GM12878 (cell line): ENCODE data around the gene BBC3. TPM values are rescaled to one million over a fixed set of nuclear protein-coding genes. Genes with fewer than 3 reads are reported as not detected.

ENCODE experiments used
- BHLHE40 ChIP-seq, 2 experiments: fragments of 450-650 bp in 1 of 2; IDR thresholded peaks; 2 replicates each; pipeline ENCODE4 v1.6.1; 2011 to 2017; ENCODE audit warnings: low read depth in 2 of 2, borderline replicate concordance in 1 of 2, improper control_type of control experiment in 1 of 2, low read length in 1 of 2, mild to moderate bottlenecking in 1 of 2
- CBFB ChIP-seq: IDR thresholded peaks from 2 replicates; pipeline ENCODE4 v1.6.1; 2016; ENCODE audit warnings: antibody characterized with exemption, low read depth
- CHD2 ChIP-seq: IDR thresholded peaks from 2 replicates; pipeline ENCODE4 v1.6.1; 2011; ENCODE audit warnings: low read depth, low read length, improper control_type of control experiment, borderline replicate concordance
- E2F4 ChIP-seq: IDR thresholded peaks from 2 replicates; pipeline ENCODE4 v1.6.1; 2012; ENCODE audit warnings: low read depth, low read length, improper control_type of control experiment
- ETV6 ChIP-seq, 2 experiments: fragments of 450-650 bp in 1 of 2; IDR thresholded peaks in 1 of 2; conservative IDR thresholded peaks in 1 of 2; 2 replicates each; pipeline ENCODE4 v1.6.1; 2014; ENCODE audit warnings: antibody characterized with exemption in 1 of 2, borderline replicate concordance in 1 of 2, low read depth in 1 of 2, mild to moderate bottlenecking in 1 of 2, moderate library complexity in 1 of 2
- FOXK2 ChIP-seq: fragments of 450-650 bp; IDR thresholded peaks from 2 replicates; pipeline ENCODE4 v1.6.1; 2017; ENCODE audit warnings: mild to moderate bottlenecking, moderate library complexity
- GATAD2B ChIP-seq: fragments of 450-650 bp; conservative IDR thresholded peaks from 2 replicates; pipeline ENCODE4 v1.6.1; 2017; ENCODE audit warnings: low read depth, mild to moderate bottlenecking, moderate library complexity
- HDGF ChIP-seq: fragments of 450-650 bp; IDR thresholded peaks from 2 replicates; pipeline ENCODE4 v1.6.1; 2016; ENCODE audit warnings: antibody characterized with exemption
- IRF3 ChIP-seq: fragments of 450-650 bp; IDR thresholded peaks from 2 replicates; pipeline ENCODE4 v1.6.1; 2014; ENCODE audit warnings: mild to moderate bottlenecking
- KLF5 ChIP-seq: fragments of 450-650 bp; IDR thresholded peaks from 2 replicates; pipeline ENCODE4 v1.6.1; 2014; ENCODE audit warnings: mild to moderate bottlenecking; ENCODE audit not compliant: partially characterized antibody
- NBN ChIP-seq: fragments of 450-650 bp; IDR thresholded peaks from 2 replicates; pipeline ENCODE4 v1.6.1; 2016
- NR2C2 ChIP-seq: IDR thresholded peaks from 2 replicates; pipeline ENCODE4 v1.6.1; 2011; ENCODE audit warnings: borderline replicate concordance, low read depth; ENCODE audit not compliant: control insufficient read depth, insufficient read length
- RB1 ChIP-seq: fragments of 450-650 bp; formaldehyde crosslinking; IDR thresholded peaks from 2 replicates; pipeline ENCODE4 v1.6.1; 2017; ENCODE audit warnings: mild to moderate bottlenecking, borderline replicate concordance
- REST ChIP-seq: IDR thresholded peaks from 2 replicates; pipeline ENCODE4 v1.6.1; 2012; ENCODE audit warnings: mild to moderate bottlenecking, low read depth, low read length
- SP1 ChIP-seq: IDR thresholded peaks from one replicate; pipeline ENCODE4 v1.6.1; 2011; ENCODE audit warnings: low read depth, low read length
- STAT3 ChIP-seq: IDR thresholded peaks from 2 replicates; pipeline ENCODE4 v1.6.1; 2011; ENCODE audit warnings: low read depth, low read length, improper control_type of control experiment
- SUPT20H ChIP-seq: IDR thresholded peaks from 2 replicates; pipeline ENCODE4 v1.6.1; 2011; ENCODE audit warnings: low read depth, mild to moderate bottlenecking, low read length, moderate library complexity, borderline replicate concordance; ENCODE audit not compliant: control insufficient read depth
- USF2 ChIP-seq: IDR thresholded peaks from 2 replicates; pipeline ENCODE4 v1.6.1; 2011; ENCODE audit warnings: low read depth, low read length, improper control_type of control experiment, borderline replicate concordance
- YY1 ChIP-seq: IDR thresholded peaks from 2 replicates; pipeline ENCODE4 v1.6.1; 2011; ENCODE audit warnings: low read depth, mild to moderate bottlenecking, low read length
- polyA plus RNA-seq, 11 experiments: library from polyadenylated mRNA; depleted of rRNA in 4 of 11; unstranded in 6 of 11; stranded (reverse) in 5 of 11; fragments of >200 nt; fragmentation: Nextera tagmentation in 4 of 11; fragmentation: Illumina TruSeq in 1 of 11; extraction: Ambion mirVana in 4 of 11; extraction: Trizol in 1 of 11; gene quantifications; 1 replicate in 1 of 11; 2 replicates in 10 of 11; pipeline versions ENCODE4 v1.2.1 to v1.2.3, GENCODE V29; 2011 to 2016; ENCODE audit warnings: inconsistent platforms in 2 of 11, missing spikeins in 2 of 11, low read depth in 1 of 11
- total RNA-seq, 4 experiments: library from RNA; depleted of rRNA in 3 of 4; stranded (reverse); fragments of >200 nt in 3 of 4; fragmentation: Illumina TruSeq in 1 of 4; extraction: Trizol in 1 of 4; gene quantifications; 2 replicates each; pipeline versions ENCODE4 v1.2.1 to v1.2.3, GENCODE V29; 2013 to 2021
- TF ChIP-seq, protein P1 (sequence below): fragments of 450-650 bp; IDR thresholded peaks from 2 replicates; pipeline ENCODE4 v1.6.1; 2017; ENCODE audit warnings: borderline replicate concordance

Gene BBC3
- total and polyA plus RNA-seq, 10 of the 15 experiments (the other 5 are each of a cell fraction or from before 2014, with no cell fraction given): 0.10 to 17.9 (median 7.5) TPM

GRCh38 chr19:47256693-47257410 lies 25.9 kb upstream of the BBC3 start (continued):
- TF ChIP-seq REST (no peak), ETV6 (conservative IDR thresholded peaks at IDR 0.05 in 1 of 2, IDR thresholded peaks at IDR 0.05 in 1 of 2; ENCODE audit: borderline replicate concordance in 1 of 2, low read depth in 1 of 2) (no peak), YY1 (0 out of 2 replicates have a peak, but pooled peaks have one; percentile 4), E2F4 (0 out of 2 replicates have a peak, but pooled peaks have one; percentile 23), FOXK2 (no peak; the same call in 1 of the 2 replicates), GATAD2B (no peak), SUPT20H (no peak), SP1 (peak; percentile 79), CBFB (no peak), RB1 (no peak), USF2 (no peak), CHD2 (0 out of 2 replicates have a peak, but pooled peaks have one; percentile 12), STAT3 (no peak), NR2C2 (no peak), KLF5 (no peak), NBN (no peak), HDGF (peak; percentile 99), BHLHE40 (IDR thresholded peaks at IDR 0.05; ENCODE audit: borderline replicate concordance in 1 of 2, low read depth in 2 of 2, low read length in 1 of 2) (peak in 1 of 2 experiments; percentile 7; a peak in 1 of 4 replicates), IRF3 (no peak)
- TF ChIP-seq, protein P1, sequence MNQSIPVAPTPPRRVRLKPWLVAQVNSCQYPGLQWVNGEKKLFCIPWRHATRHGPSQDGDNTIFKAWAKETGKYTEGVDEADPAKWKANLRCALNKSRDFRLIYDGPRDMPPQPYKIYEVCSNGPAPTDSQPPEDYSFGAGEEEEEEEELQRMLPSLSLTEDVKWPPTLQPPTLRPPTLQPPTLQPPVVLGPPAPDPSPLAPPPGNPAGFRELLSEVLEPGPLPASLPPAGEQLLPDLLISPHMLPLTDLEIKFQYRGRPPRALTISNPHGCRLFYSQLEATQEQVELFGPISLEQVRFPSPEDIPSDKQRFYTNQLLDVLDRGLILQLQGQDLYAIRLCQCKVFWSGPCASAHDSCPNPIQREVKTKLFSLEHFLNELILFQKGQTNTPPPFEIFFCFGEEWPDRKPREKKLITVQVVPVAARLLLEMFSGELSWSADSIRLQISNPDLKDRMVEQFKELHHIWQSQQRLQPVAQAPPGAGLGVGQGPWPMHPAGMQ: no peak
